Measurements from ENCODE around the gene DCD. TPM values are rescaled to one million over a fixed set of nuclear protein-coding genes. Genes with fewer than 3 reads are reported as not detected.
A peak's percentile ranks its signal among the peaks of the same experiment; 100 is the strongest.

DCD gene
- total RNA-seq, 1 donor from 2014 or later: not detected

- no peak for TF ChIP-seq CTCF (conservative IDR thresholded peaks at IDR 0.05)
- H3K4me1 Mint-ChIP-seq (ENCODE audit: unreplicated experiment): peaks cover 9% of the 10 kb centered on the region
- DNase-seq (ENCODE audit: extremely low spot score, unreplicated experiment): no peak
- H3K27ac Mint-ChIP-seq: no peak overlapping the region
- H3K4me3 Mint-ChIP-seq: no peak overlapping the region
- H3K9me3 Mint-ChIP-seq: peaks cover 5% of the 10 kb centered on the region
- H3K27me3 Mint-ChIP-seq: peaks cover 31% of the 10 kb centered on the region
- H3K36me3 Mint-ChIP-seq: no peaks in the 10 kb centered on the region
Measured at GRCh38 chr12:54661048-54661447, 12.9 kb upstream of the DCD start.

DNA sequence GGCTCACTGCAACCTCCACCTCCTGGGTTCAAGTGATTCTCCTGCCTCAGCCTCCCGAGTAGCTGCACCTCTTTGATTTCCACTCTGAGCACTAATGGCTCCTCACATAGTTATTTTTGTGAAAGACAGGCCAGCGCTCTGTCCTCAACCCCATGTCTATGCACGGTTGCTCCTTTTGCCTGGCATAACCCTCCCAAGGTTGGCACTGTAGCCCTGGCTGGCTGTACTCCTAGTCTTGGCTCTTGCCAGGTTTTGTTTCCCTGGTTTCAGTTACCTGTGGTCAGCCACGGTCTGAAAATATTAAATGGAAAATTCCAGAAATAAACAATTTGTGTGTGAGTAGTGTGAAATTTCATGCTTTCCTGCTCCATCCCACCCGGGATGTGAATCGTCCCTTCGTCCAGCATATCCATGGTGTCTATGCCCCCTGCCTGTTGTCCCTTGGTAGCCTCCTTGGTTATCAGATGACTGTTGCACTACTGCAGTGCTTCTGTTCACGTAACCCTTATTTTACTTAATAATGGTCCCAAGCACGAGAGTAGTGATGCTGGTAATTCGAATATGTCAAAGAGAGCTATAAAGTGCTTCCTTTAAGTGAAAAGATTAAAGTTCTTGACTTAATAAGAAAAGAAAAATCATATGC is 12.3 kb upstream of the DCD start:
- TF ChIP-seq CTCF (conservative IDR thresholded peaks at IDR 0.05): no peak
- Mint-ChIP-seq H3K27ac (no peak overlapping the region), H3K9me3 (peaks cover 5% of the 10 kb centered on the region), H3K27me3 (peaks cover 31% of the 10 kb centered on the region), H3K4me3 (no peak overlapping the region), H3K4me1 (ENCODE audit: unreplicated experiment) (peaks cover 9% of the 10 kb centered on the region), H3K36me3 (no peaks in the 10 kb centered on the region)
- no peak for DNase-seq (ENCODE audit: extremely low spot score, unreplicated experiment)

DNA sequence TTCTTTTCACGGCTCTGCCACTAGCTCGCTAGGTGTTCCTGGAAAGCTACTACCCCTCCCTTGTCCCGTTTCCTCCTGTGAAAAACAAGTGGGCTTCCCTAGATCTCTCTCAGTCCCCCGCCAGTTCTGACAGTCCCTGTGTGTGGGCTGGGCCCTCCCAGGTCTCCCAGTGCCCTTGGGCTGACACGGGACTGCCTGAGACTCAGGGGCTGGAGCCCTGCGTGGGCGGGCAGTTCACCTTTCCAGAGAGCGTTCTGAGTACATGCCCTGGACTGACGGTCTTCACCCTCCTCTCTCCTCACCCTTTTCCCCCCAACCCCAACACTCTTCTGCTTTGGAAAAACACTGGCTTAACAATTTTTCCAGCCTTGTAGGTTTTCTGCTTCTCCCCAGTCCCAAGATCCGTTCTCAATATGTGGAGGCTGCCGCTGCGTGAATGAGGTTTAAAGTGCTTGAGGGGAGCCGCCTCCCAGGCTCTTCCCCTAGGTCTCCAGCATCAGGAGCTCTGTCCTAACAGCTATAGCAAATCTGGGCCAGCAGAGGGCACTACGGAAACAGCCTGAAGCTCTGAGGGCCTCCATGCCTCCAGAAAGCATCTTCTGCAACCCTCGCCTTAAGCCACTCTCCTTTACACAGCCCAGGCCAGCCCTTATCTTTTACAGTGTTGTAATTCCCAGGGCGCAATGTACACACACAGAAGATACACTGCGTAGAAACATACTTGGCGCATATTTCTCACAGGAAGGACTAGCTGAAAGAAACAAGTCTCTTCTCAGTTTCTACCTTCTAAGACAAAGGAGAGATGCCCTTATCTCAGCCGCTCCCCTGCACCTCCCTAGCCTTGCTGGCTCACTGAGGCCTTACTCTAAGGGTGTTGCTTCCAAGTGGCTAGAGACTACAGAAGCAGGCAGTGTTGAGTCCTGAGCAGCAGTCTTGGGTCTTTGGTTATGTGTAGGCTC is 10.4 kb upstream of the DCD start:
- Mint-ChIP-seq H3K27me3 (peaks cover 38% of the 10 kb centered on the region), H3K9me3 (peaks cover 5% of the 10 kb centered on the region), H3K36me3 (no peaks in the 10 kb centered on the region), H3K27ac (no peak overlapping the region), H3K4me1 (ENCODE audit: unreplicated experiment) (peaks cover 9% of the 10 kb centered on the region), H3K4me3 (no peak overlapping the region)
- no peak for DNase-seq (ENCODE audit: extremely low spot score, unreplicated experiment)
- TF ChIP-seq CTCF (conservative IDR thresholded peaks at IDR 0.05): peak; percentile 72

DNA sequence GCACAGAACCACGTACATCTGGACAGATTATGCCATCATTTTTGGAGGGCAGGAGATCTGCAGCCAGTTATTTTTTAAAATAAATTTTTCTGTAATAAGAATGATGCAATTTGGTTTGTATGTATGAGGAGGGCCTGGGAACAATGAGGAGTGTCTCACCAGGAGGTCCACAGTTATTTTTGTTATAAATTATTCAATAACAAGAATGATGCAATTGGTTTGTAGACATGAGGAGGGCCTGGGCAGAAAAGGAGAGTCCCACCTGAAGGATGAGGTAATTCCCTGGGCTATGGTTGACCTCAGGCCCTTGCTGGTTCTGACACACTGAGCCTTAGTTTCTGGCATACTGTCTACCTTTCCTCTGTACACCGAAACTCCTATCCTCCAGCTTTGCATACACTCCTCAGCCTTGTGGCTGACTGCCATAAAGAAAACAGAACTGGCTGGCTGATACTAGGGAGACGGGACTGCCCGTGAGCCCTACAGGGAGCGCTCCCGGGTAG is 9.0 kb upstream of the DCD start:
- no peak for DNase-seq (ENCODE audit: extremely low spot score, unreplicated experiment)
- no peaks in the 10 kb centered on the region for H3K36me3 Mint-ChIP-seq
- H3K27ac Mint-ChIP-seq: no peak overlapping the region
- peaks cover 9% of the 10 kb centered on the region for H3K4me1 Mint-ChIP-seq (ENCODE audit: unreplicated experiment)
- H3K27me3 Mint-ChIP-seq: peaks cover 48% of the 10 kb centered on the region
- H3K4me3 Mint-ChIP-seq: no peak overlapping the region
- TF ChIP-seq CTCF (conservative IDR thresholded peaks at IDR 0.05): no peak
- H3K9me3 Mint-ChIP-seq: peaks cover 5% of the 10 kb centered on the region

DNA sequence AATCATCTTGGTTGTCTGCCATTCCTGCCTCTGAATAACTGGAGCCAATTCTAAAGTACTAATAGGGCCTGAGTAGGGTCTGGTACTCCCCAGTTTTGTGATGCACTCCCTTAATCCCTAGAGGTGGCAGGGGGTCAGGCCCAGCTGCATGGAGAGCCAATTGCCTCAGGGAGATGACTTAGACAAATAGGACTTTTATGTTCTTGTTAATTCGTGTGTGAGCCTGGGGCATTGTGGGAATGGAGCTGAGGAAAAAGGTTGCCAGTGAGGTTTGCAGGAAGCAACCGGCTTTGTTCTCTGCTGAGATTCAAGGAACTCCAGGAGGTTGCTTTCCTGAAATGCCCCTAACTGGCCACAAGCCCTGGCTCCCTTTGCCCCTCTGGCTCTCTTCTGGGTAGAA is 6.8 kb upstream of the DCD start:
- no peak overlapping the region for H3K27ac Mint-ChIP-seq
- H3K4me3 Mint-ChIP-seq: no peak overlapping the region
- TF ChIP-seq CTCF (conservative IDR thresholded peaks at IDR 0.05): no peak
- H3K4me1 Mint-ChIP-seq (ENCODE audit: unreplicated experiment): peaks cover 9% of the 10 kb centered on the region
- no peaks in the 10 kb centered on the region for H3K36me3 Mint-ChIP-seq
- peaks cover 5% of the 10 kb centered on the region for H3K9me3 Mint-ChIP-seq
- H3K27me3 Mint-ChIP-seq: peaks cover 42% of the 10 kb centered on the region
- DNase-seq (ENCODE audit: extremely low spot score, unreplicated experiment): no peak

Measured in type B pancreatic cell (in vitro differentiated cells).